H1 (cell line): ENCODE data around the gene ARMH1.

Experiments
- BRCA1 ChIP-seq: IDR thresholded peaks from 2 replicates; pipeline ENCODE4 v1.6.1; 2012; ENCODE audit warnings: low read depth, low read length, improper control_type of control experiment
- CBX8 ChIP-seq: fragments of 300-800, 300-1000 bp; sonication (generic); IDR thresholded peaks from 2 replicates; pipeline ENCODE4 v1.7.1; 2016; ENCODE audit warnings: low read depth, low read length, borderline replicate concordance
- CHD1 ChIP-seq: IDR thresholded peaks from 2 replicates; pipeline ENCODE4 v1.6.1; 2012; ENCODE audit warnings: low read depth, low read length, improper control_type of control experiment
- CREB1 ChIP-seq: IDR thresholded peaks from 2 replicates; pipeline ENCODE4 v1.6.1; 2012; ENCODE audit warnings: inconsistent platforms
- HDAC2 ChIP-seq, 2 experiments: fragments of 300-600 bp in 1 of 2; sonication (generic) in 1 of 2; IDR thresholded peaks; 2 replicates each; pipeline ENCODE4 v1.6.1; 2011 to 2012; ENCODE audit warnings: low read depth in 2 of 2, low read length in 2 of 2, mild to moderate bottlenecking in 2 of 2, moderate library complexity in 2 of 2, borderline replicate concordance in 1 of 2, inconsistent platforms in 1 of 2
- JUN ChIP-seq: IDR thresholded peaks from 2 replicates; pipeline ENCODE4 v1.6.1; 2011; ENCODE audit warnings: low read depth, mild to moderate bottlenecking, improper control_type of control experiment, low read length
- POLR2A ChIP-seq, 2 experiments: IDR thresholded peaks; 1 replicate in 1 of 2; 2 replicates in 1 of 2; pipeline ENCODE4 v1.6.1; 2011; ENCODE audit warnings: low read depth in 2 of 2, low read length in 2 of 2, mild to moderate bottlenecking in 2 of 2; ENCODE audit errors: control extremely low read depth in 1 of 2
- POLR2AphosphoS5 ChIP-seq: IDR thresholded peaks from 2 replicates; pipeline ENCODE4 v1.6.1; 2011; ENCODE audit warnings: low read depth, low read length
- RAD21 ChIP-seq, 2 experiments: IDR thresholded peaks in 1 of 2; conservative IDR thresholded peaks in 1 of 2; 2 replicates each; pipeline ENCODE4 v1.6.1; 2011; ENCODE audit warnings: low read depth in 2 of 2, low read length in 2 of 2, improper control_type of control experiment in 1 of 2, inconsistent platforms in 1 of 2, mild to moderate bottlenecking in 1 of 2, moderate library complexity in 1 of 2
- SIX5 ChIP-seq: IDR thresholded peaks from 2 replicates; pipeline ENCODE4 v1.6.1; 2011; ENCODE audit warnings: mild to moderate bottlenecking, low read depth, low read length
- TAF1 ChIP-seq: IDR thresholded peaks from 2 replicates; pipeline ENCODE4 v1.6.1; 2011; ENCODE audit warnings: mild to moderate bottlenecking, low read depth, low read length
- YY1 ChIP-seq: IDR thresholded peaks from 2 replicates; pipeline ENCODE4 v1.6.1; 2011; ENCODE audit warnings: low read depth, mild to moderate bottlenecking, low read length
- ZNF274 ChIP-seq: IDR thresholded peaks from 2 replicates; pipeline ENCODE4 v1.7.0; 2012; ENCODE audit warnings: low read length, borderline replicate concordance; ENCODE audit errors: extremely low read depth
- TF ChIP-seq, protein P1 (sequence below), 3 experiments: IDR thresholded peaks; 1 replicate in 2 of 3; 2 replicates in 1 of 3; pipeline versions ENCODE4 v1.5.1 to v1.6.1; 2011; ENCODE audit warnings: low read length in 3 of 3, mild to moderate bottlenecking in 3 of 3, inconsistent platforms in 2 of 3, low read depth in 1 of 3, moderate library complexity in 1 of 3; ENCODE audit not compliant: insufficient read depth in 1 of 3; ENCODE audit errors: control extremely low read depth in 1 of 3

DNA sequence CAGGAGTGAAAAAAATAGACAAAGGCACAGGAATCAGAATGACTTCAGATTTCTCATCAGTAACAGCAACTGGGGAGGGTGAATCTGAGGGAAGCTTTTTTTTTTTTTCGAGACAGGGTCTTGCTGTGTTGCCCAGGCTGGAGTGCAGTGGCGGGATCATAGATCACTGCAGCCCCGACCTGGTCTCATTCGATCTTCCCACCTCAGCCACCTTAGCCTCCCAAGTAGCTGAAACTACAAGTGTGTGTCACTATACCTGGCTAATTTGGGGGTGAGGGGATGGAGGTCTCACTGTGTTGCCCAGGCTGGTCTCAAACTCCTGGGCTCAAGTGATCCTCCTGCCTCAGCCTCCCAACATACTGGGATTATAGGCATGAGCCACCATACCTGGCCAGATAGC, 10.7 kb downstream of the ARMH1 start:
- TF ChIP-seq, protein P1, sequence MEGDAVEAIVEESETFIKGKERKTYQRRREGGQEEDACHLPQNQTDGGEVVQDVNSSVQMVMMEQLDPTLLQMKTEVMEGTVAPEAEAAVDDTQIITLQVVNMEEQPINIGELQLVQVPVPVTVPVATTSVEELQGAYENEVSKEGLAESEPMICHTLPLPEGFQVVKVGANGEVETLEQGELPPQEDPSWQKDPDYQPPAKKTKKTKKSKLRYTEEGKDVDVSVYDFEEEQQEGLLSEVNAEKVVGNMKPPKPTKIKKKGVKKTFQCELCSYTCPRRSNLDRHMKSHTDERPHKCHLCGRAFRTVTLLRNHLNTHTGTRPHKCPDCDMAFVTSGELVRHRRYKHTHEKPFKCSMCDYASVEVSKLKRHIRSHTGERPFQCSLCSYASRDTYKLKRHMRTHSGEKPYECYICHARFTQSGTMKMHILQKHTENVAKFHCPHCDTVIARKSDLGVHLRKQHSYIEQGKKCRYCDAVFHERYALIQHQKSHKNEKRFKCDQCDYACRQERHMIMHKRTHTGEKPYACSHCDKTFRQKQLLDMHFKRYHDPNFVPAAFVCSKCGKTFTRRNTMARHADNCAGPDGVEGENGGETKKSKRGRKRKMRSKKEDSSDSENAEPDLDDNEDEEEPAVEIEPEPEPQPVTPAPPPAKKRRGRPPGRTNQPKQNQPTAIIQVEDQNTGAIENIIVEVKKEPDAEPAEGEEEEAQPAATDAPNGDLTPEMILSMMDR (IDR thresholded peaks at IDR 0.05; ENCODE audit: control extremely low read depth in 1 of 3, insufficient read depth in 1 of 3, low read depth in 1 of 3, low read length in 3 of 3) = no peak
- TF ChIP-seq POLR2A (IDR thresholded peaks at IDR 0.05; ENCODE audit: control extremely low read depth in 1 of 2, low read depth in 2 of 2, low read length in 2 of 2) (no peak), BRCA1 (no peak), RAD21 (IDR thresholded peaks at IDR 0.05 in 1 of 2, conservative IDR thresholded peaks at IDR 0.05 in 1 of 2; ENCODE audit: low read depth in 2 of 2, low read length in 2 of 2) (no peak), JUN (no peak), CREB1 (no peak), HDAC2 (IDR thresholded peaks at IDR 0.05; ENCODE audit: borderline replicate concordance in 1 of 2, low read depth in 2 of 2, low read length in 2 of 2) (no peak), TAF1 (no peak), SIX5 (no peak), CHD1 (no peak), CBX8 (no peak), ZNF274 (no peak), POLR2AphosphoS5 (no peak), YY1 (no peak)
